Measurements from ENCODE around the gene FAM72D. TPM values are rescaled to one million over a fixed set of nuclear protein-coding genes. Genes with fewer than 3 reads are reported as not detected.
"Not testable (repeated sequence)": the region's sequence is repeated elsewhere in the genome, so short reads cannot be mapped to it uniquely, and the experiment has no call there.

The FAM72D gene
- total RNA-seq, 1 experiment from 2014 or later, result 5.9 TPM

GRCh38 chr1:145115587-145116493, 20.1 kb downstream of the FAM72D start:
- H3K4me3 Mint-ChIP-seq (ENCODE audit: unreplicated experiment); H3K9me3 ChIP-seq; H3K4me1 ChIP-seq; H3K9me3 Mint-ChIP-seq (ENCODE audit: unreplicated experiment); DNase-seq; H3K4me3 ChIP-seq (ENCODE audit: low read depth, low read length); BruUV-seq (replicated peaks); CTCF ChIA-PET; intact Hi-C loops (cut with micrococcal nuclease; ENCODE audit: unreplicated experiment); H3K27me3 ChIP-seq (replicated peaks; ENCODE audit: control insufficient read depth, insufficient read depth, low read length); H3K27me3 Mint-ChIP-seq (ENCODE audit: insufficient read depth, unreplicated experiment); H3K36me3 Mint-ChIP-seq (ENCODE audit: insufficient read depth, unreplicated experiment); POLR2A ChIA-PET; H3K36me3 ChIP-seq (ENCODE audit: control insufficient read depth, insufficient read depth, low read length); H3K27ac Mint-ChIP-seq (ENCODE audit: unreplicated experiment); H3K4me1 Mint-ChIP-seq (ENCODE audit: low read depth, unreplicated experiment): not testable (repeated sequence)

- POLR2A ChIA-PET; H3K27me3 ChIP-seq (replicated peaks; ENCODE audit: control insufficient read depth, insufficient read depth, low read length); H3K27me3 Mint-ChIP-seq (ENCODE audit: insufficient read depth, unreplicated experiment); H3K36me3 Mint-ChIP-seq (ENCODE audit: insufficient read depth, unreplicated experiment); H3K9me3 Mint-ChIP-seq (ENCODE audit: unreplicated experiment); H3K4me1 ChIP-seq; H3K4me3 ChIP-seq (ENCODE audit: low read depth, low read length); H3K36me3 ChIP-seq (ENCODE audit: control insufficient read depth, insufficient read depth, low read length); DNase-seq; H3K4me1 Mint-ChIP-seq (ENCODE audit: low read depth, unreplicated experiment); CTCF ChIA-PET; intact Hi-C loops (cut with micrococcal nuclease; ENCODE audit: unreplicated experiment); H3K9me3 ChIP-seq; H3K27ac Mint-ChIP-seq (ENCODE audit: unreplicated experiment); H3K4me3 Mint-ChIP-seq (ENCODE audit: unreplicated experiment); BruUV-seq (replicated peaks): not testable (repeated sequence)
Measured at GRCh38 chr1:145119842-145120241, 24.1 kb downstream of the FAM72D start.

- CTCF ChIA-PET; H3K36me3 Mint-ChIP-seq (ENCODE audit: insufficient read depth, unreplicated experiment); H3K9me3 ChIP-seq; POLR2A ChIA-PET; H3K36me3 ChIP-seq (ENCODE audit: control insufficient read depth, insufficient read depth, low read length); H3K4me3 Mint-ChIP-seq (ENCODE audit: unreplicated experiment); H3K27me3 ChIP-seq (replicated peaks; ENCODE audit: control insufficient read depth, insufficient read depth, low read length); H3K4me1 ChIP-seq; BruUV-seq (replicated peaks); H3K4me1 Mint-ChIP-seq (ENCODE audit: low read depth, unreplicated experiment); H3K27me3 Mint-ChIP-seq (ENCODE audit: insufficient read depth, unreplicated experiment); H3K4me3 ChIP-seq (ENCODE audit: low read depth, low read length); intact Hi-C loops (cut with micrococcal nuclease; ENCODE audit: unreplicated experiment); H3K9me3 Mint-ChIP-seq (ENCODE audit: unreplicated experiment); DNase-seq; H3K27ac Mint-ChIP-seq (ENCODE audit: unreplicated experiment): not testable (repeated sequence)
Measured at GRCh38 chr1:145122344-145123061, 26.7 kb downstream of the FAM72D start.

GRCh38 chr1:145123062-145123395, 27.3 kb downstream of the FAM72D start:
- H3K4me1 Mint-ChIP-seq (ENCODE audit: low read depth, unreplicated experiment); H3K36me3 Mint-ChIP-seq (ENCODE audit: insufficient read depth, unreplicated experiment); POLR2A ChIA-PET; H3K4me3 ChIP-seq (ENCODE audit: low read depth, low read length); intact Hi-C loops (cut with micrococcal nuclease; ENCODE audit: unreplicated experiment); H3K9me3 Mint-ChIP-seq (ENCODE audit: unreplicated experiment); H3K27ac Mint-ChIP-seq (ENCODE audit: unreplicated experiment); H3K36me3 ChIP-seq (ENCODE audit: control insufficient read depth, insufficient read depth, low read length); H3K9me3 ChIP-seq; H3K4me3 Mint-ChIP-seq (ENCODE audit: unreplicated experiment); CTCF ChIA-PET; BruUV-seq (replicated peaks); DNase-seq; H3K27me3 Mint-ChIP-seq (ENCODE audit: insufficient read depth, unreplicated experiment); H3K27me3 ChIP-seq (replicated peaks; ENCODE audit: control insufficient read depth, insufficient read depth, low read length); H3K4me1 ChIP-seq: not testable (repeated sequence)

- H3K36me3 ChIP-seq (ENCODE audit: control insufficient read depth, insufficient read depth, low read length); POLR2A ChIA-PET; BruUV-seq (replicated peaks); H3K36me3 Mint-ChIP-seq (ENCODE audit: insufficient read depth, unreplicated experiment); H3K4me3 ChIP-seq (ENCODE audit: low read depth, low read length); H3K4me1 ChIP-seq; H3K4me3 Mint-ChIP-seq (ENCODE audit: unreplicated experiment); CTCF ChIA-PET; H3K27ac Mint-ChIP-seq (ENCODE audit: unreplicated experiment); H3K9me3 ChIP-seq; H3K27me3 ChIP-seq (replicated peaks; ENCODE audit: control insufficient read depth, insufficient read depth, low read length); DNase-seq; H3K9me3 Mint-ChIP-seq (ENCODE audit: unreplicated experiment); H3K4me1 Mint-ChIP-seq (ENCODE audit: low read depth, unreplicated experiment); intact Hi-C loops (cut with micrococcal nuclease; ENCODE audit: unreplicated experiment); H3K27me3 Mint-ChIP-seq (ENCODE audit: insufficient read depth, unreplicated experiment): not testable (repeated sequence)
Measured at GRCh38 chr1:145123992-145124641, 28.3 kb downstream of the FAM72D start.

- H3K4me1 Mint-ChIP-seq (ENCODE audit: low read depth, unreplicated experiment); intact Hi-C loops (cut with micrococcal nuclease; ENCODE audit: unreplicated experiment); POLR2A ChIA-PET; DNase-seq; H3K27me3 ChIP-seq (replicated peaks; ENCODE audit: control insufficient read depth, insufficient read depth, low read length); H3K36me3 Mint-ChIP-seq (ENCODE audit: insufficient read depth, unreplicated experiment); H3K4me3 Mint-ChIP-seq (ENCODE audit: unreplicated experiment); H3K9me3 ChIP-seq; BruUV-seq (replicated peaks); H3K27ac Mint-ChIP-seq (ENCODE audit: unreplicated experiment); H3K4me1 ChIP-seq; CTCF ChIA-PET; H3K4me3 ChIP-seq (ENCODE audit: low read depth, low read length); H3K36me3 ChIP-seq (ENCODE audit: control insufficient read depth, insufficient read depth, low read length); H3K9me3 Mint-ChIP-seq (ENCODE audit: unreplicated experiment); H3K27me3 Mint-ChIP-seq (ENCODE audit: insufficient read depth, unreplicated experiment): not testable (repeated sequence)
Measured at GRCh38 chr1:145125112-145125511, 29.3 kb downstream of the FAM72D start.

- H3K9me3 Mint-ChIP-seq (ENCODE audit: unreplicated experiment); DNase-seq; BruUV-seq (replicated peaks); CTCF ChIA-PET; H3K27me3 ChIP-seq (replicated peaks; ENCODE audit: control insufficient read depth, insufficient read depth, low read length); H3K27me3 Mint-ChIP-seq (ENCODE audit: insufficient read depth, unreplicated experiment); POLR2A ChIA-PET; H3K4me3 ChIP-seq (ENCODE audit: low read depth, low read length); H3K9me3 ChIP-seq; H3K4me3 Mint-ChIP-seq (ENCODE audit: unreplicated experiment); H3K4me1 ChIP-seq; H3K27ac Mint-ChIP-seq (ENCODE audit: unreplicated experiment); H3K4me1 Mint-ChIP-seq (ENCODE audit: low read depth, unreplicated experiment); intact Hi-C loops (cut with micrococcal nuclease; ENCODE audit: unreplicated experiment); H3K36me3 Mint-ChIP-seq (ENCODE audit: insufficient read depth, unreplicated experiment); H3K36me3 ChIP-seq (ENCODE audit: control insufficient read depth, insufficient read depth, low read length): not testable (repeated sequence)
Measured at GRCh38 chr1:145127144-145127543, 31.4 kb downstream of the FAM72D start.

All from Caco-2 (cell line).